GM12875 (cell line): ENCODE measurements around the gene DYNC2I2.

Experiments used
- H3K4me3 ChIP-seq: one replicate; pipeline ENCODE4 v1.5.1; 2011; ENCODE audit warnings: low read depth, low read length, control low read depth
- TF ChIP-seq, protein P1 (sequence below): IDR thresholded peaks from 2 replicates; pipeline ENCODE4 v1.5.1; 2011; ENCODE audit warnings: low read depth, mild to moderate bottlenecking, control low read depth, inconsistent platforms, low read length, moderate library complexity, borderline replicate concordance; ENCODE audit not compliant: insufficient read depth

The DYNC2I2 gene

DNA sequence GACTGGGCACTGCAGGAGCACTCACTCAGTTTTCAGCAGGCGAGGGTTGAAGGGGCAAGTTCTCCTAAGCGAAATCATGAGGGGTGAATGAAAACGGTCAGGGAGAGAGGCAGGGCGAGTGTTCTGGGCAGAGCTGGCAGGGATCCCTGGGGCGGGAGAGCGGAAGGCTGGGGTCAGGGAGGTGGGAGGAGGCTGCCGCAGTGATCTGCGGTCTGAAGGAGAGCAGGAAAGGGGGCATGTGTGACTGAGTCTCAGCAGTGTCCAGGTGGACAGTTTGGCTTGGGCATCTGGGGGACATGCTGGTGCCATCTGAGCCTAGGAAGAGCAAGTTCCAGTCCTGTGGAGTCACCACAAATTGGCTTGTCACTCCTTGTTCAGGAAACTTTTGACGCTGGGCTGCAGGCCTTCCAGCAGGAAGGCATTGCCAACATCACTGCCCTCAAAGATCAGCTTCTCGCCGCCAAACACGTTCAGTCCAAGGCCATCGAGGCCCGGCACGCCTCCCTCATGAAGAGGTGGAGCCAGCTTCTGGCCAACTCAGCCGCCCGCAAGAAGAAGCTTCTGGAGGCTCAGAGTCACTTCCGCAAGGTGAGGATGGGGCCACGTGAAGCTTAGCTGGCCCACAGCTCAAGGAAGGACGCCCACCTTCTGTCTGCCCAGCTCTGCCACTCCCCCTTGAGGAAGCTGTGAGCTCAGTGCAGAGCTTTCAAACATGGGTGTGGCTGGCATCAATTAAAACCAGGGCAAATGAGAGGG is 31.1 kb downstream of the DYNC2I2 start:
- TF ChIP-seq, protein P1, sequence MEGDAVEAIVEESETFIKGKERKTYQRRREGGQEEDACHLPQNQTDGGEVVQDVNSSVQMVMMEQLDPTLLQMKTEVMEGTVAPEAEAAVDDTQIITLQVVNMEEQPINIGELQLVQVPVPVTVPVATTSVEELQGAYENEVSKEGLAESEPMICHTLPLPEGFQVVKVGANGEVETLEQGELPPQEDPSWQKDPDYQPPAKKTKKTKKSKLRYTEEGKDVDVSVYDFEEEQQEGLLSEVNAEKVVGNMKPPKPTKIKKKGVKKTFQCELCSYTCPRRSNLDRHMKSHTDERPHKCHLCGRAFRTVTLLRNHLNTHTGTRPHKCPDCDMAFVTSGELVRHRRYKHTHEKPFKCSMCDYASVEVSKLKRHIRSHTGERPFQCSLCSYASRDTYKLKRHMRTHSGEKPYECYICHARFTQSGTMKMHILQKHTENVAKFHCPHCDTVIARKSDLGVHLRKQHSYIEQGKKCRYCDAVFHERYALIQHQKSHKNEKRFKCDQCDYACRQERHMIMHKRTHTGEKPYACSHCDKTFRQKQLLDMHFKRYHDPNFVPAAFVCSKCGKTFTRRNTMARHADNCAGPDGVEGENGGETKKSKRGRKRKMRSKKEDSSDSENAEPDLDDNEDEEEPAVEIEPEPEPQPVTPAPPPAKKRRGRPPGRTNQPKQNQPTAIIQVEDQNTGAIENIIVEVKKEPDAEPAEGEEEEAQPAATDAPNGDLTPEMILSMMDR = no peak
- H3K4me3 ChIP-seq = no peak overlapping the region

DNA sequence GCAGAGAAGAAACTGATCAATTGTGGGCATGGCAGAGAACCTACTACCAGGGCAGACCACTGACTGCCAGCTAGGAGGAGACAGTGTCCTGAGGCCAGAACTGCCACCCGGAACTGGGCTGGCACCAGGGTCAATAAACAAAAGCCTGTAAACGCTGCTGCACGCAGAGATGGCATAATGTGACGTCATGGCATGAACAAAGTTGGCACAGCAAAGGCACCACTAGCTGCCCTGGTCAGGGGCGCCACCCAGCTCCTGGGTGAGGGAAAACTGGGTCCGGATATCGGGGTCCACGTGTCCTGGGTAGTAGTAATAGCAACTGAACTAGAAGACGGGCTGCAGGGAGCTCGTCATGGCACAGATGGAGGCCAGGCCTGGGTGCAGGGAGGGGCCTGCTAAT is 32.1 kb downstream of the DYNC2I2 start:
- no peak overlapping the region for H3K4me3 ChIP-seq
- TF ChIP-seq, protein P1 = no peak

GRCh38 chr9:128621730-128622455 is 34.8 kb downstream of the DYNC2I2 start:
- H3K4me3 ChIP-seq = no peak overlapping the region
- TF ChIP-seq, protein P1 = no peak

GRCh38 chr9:128619779-128620178 is 36.9 kb downstream of the DYNC2I2 start:
- H3K4me3 ChIP-seq = no peak overlapping the region
- TF ChIP-seq, protein P1 = no peak

DNA sequence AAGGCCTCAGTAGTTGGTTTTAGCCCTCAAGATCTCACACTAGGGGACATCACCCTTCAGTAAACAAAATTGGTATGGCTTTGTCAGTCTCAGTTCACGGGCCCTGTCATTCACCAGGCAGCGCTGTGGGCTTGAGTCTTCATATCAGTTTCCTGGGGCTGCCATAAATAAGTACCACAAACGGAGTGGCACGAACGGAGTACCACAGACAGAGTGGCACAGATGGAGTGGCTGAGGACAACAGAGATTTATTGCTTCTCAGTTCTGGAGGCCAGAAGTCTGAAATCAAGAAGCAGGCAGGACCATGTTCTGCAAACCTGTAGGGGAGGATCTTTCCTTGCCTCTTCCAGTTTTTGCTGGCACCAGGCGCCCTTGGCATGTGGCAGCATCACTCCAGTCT is 37.5 kb downstream of the DYNC2I2 start:
- no peak overlapping the region for H3K4me3 ChIP-seq
- TF ChIP-seq, protein P1 = no peak

DNA sequence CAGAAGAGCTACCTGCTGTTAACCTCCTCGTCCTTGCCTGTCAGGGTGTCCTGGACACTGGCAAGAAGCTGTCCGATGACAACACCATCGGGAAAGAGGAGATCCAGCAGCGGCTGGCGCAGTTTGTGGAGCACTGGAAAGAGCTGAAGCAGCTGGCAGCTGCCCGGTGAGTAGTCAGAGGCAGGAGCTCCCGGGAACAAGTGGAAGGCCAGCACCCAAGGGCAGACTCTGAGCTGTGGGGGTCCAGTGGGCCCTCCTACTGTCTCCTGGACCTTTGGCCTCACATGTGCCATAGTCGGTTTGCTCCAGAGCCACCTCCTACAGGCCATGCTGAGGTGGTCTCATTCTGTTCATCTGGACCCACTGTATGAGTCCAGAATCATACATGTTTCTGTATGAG is 38.7 kb downstream of the DYNC2I2 start:
- no peak overlapping the region for H3K4me3 ChIP-seq
- TF ChIP-seq, protein P1 = no peak

DNA sequence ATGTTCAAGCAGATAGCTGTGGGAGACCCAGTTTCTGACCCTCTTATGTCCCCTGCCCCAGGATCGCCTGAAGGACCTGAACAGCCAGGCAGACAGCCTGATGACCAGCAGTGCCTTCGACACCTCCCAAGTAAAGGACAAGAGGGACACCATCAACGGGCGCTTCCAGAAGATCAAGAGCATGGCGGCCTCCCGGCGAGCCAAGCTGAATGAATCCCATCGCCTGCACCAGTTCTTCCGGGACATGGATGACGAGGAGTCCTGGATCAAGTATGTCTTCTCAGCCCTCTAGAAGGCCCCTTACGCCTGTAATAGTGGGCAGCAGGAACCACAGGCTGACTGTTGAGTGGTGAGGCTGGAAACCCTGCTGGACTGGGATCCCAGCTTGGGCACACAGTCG is 41.1 kb downstream of the DYNC2I2 start:
- TF ChIP-seq, protein P1 = no peak
- H3K4me3 ChIP-seq = no peak overlapping the region
